Inflammatory macrophage treated with lipopolysaccharide for 1 hour (primary cell): ENCODE data around the gene LHX4.
A peak's percentile ranks its signal among the peaks of the same experiment; 100 is the strongest.

ENCODE experiments used
- DNase-seq, 2 donors: peaks; one replicate each; pipeline ENCODE4 v3.0.0-alpha.2; 2020 to 2022

The LHX4 gene

DNA sequence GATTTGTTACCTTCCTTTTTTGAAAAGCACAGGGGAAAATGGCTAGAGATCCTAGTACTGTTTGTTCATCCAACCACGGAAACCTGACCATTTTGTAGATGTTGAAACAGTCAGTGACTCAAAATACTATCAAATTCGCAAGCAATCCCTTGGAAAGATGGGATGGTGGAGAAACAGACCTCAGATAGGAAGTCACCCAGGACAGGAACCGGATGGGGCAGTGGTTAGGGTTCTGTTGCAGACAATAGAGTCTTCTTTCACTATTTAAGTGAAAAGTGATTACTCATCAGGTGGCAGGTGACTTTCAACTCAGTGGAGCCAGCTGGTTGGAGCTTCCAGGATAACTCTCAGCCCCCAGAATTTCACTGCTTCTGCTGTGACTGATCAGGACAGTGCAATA, 17.0 kb downstream of the LHX4 start:
- no peak for DNase-seq

DNA sequence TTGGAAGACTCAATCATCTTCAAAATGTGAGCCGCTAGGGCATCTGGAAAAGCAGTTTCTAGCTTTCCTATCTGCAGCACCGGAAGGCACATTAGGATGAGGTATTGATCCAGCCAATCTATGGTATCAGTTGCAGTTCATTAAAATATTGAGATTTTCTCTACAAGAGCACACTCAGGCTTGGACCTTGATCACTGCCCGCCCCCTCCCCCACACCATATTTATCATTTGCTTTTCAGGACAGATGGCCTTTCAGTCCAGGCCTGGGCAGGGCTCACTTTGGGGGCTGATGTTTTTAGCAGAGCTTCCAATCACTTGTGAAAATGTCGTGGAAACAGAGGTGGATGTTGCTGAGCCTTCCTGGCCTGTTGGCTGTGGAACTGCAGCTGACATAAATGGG, 17.5 kb downstream of the LHX4 start:
- DNase-seq, result no peak

DNA sequence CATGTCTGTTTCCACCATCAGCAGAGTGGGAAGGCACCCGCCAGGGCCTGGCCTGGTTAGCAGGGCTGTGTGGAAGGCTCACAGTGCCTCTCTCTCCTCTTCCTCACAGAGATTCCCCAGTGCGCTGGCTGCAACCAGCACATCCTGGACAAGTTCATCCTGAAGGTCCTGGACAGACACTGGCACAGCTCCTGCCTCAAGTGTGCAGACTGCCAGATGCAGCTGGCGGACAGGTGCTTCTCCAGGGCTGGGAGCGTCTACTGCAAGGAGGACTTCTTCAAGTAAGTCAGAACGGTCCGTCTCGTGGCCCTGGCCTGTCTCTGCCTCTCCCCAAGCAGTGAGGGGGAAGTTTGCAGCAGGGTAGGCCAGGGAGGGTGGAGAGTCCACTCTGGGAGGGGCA, 18.1 kb downstream of the LHX4 start:
- DNase-seq, result no peak

DNA sequence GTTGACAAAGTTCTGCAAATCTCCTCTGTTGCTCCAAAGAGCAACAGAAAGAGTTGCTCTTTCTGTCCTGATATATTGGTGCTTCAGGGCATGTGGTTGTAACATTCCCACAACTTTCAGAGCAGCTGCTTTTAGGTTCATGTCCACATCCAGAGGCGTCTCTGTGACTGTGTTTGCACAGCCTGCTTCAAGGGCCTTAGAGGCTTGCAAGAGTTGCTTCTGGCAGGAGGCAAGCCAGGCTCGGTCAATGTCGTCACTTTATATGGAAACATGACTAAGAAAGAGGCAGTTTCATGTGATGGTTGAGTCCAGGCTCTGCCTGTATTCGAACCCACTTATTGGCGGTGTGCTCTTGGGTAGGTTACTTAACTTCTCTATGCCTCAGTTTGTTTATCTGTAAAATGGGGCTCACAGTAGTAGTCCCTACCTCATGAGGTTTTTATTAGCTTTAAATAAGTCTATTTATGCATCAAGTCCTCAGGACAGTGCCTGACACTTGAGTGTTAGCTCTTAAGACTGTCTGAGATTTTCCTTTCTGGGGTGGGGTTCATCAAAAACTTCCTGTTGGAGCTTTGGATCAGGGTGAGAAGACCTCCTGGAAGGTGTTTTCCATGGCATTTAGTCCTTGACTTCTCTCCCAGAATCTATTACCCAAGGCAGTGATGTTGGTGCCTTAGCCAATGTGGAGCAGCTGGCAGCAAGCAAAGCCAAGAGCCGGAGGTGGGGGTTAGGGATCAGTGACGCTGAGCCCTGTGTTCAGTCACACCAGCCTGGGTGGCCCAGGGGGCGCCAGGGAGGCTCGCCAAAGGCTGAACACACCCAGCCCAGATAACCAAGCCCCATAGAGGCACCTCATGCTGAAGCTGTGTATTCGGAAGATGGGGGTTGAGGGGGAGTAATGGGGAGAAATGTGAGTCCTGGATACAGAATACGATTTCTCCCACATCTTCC, 18.9 kb downstream of the LHX4 start:
- no peak for DNase-seq

DNA sequence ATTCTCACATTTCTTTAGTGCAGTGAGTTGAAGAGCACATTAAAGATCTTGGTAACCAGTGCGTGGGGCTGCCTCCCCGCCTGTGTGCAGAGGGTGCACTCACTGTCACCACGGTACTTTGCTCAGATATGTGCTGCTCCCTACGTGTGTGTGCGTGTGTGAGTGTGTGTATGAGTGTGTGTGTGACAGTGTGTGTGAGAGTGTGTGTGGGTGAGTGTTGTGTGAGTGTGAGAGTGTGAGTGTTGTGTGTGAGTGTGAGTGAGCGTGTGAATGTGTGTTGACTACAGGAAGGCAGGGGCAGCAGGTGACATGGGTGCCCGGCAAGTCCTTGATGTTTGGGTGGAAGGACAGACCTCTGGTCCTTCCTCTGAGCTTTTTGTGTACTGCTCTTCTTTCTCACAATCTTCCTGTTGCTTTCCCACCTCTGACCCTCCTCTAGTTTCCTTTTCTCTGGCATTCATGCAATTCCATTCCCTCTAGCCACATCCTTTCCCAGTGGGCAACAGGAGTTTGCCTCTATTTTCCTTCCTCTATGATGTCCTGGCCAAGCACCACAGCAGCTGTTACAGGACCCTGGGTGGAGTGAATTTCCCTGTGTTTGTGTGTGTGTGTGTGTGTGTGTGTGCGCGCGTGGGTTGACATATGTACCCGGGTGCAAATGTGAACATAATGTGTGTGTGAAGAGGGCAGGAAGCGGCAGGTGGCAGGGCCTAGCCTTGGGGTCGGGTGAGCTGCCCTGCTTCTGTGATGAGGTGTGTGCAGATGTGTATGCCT, 19.8 kb downstream of the LHX4 start:
- DNase-seq, result no peak

DNA sequence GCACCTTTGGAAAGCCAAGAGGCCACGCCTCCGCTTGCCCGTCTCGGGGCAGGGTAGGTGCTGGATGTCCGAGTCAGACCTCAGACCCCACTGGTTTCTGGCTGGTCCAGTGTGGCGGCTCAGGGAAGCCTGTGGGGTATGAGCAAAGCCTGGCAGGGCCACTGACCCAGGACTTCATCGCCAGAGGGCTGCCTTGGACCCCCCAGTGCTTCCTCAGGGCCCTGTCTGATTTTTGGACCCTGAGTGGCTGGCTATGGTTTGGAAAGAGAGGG, 20.4 kb downstream of the LHX4 start:
- DNase-seq, result no peak

DNA sequence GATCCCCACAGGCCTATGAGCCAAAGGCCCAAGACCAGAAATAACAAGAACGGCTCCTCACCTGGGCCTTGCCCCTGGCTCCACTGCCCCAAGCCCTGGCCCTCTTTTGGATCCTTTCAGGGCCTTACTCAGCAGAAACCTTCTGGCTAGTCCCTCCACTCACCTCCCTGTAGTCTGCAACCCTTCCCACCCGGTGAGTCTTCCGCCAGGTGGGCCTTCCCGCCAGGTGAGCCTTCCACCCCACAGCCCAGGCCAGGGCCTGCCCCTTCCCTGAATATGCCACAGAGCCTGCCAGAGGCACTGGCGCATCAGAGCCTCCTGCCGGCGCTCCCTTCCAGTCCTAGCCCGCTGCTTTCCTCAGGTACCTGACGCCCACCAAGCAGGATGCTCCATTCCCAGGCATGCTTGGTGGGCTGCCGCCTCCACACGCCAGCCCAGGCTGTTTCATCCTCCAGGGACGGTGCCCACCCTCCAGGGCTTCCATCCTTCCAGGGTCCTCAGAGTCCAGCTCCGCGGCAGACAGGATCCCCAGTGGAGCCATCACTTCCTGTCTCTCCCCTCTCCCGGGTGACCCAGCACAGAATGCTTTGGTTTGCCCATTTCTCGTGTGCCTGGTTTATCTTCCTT, 20.9 kb downstream of the LHX4 start:
- DNase-seq, result no peak

DNA sequence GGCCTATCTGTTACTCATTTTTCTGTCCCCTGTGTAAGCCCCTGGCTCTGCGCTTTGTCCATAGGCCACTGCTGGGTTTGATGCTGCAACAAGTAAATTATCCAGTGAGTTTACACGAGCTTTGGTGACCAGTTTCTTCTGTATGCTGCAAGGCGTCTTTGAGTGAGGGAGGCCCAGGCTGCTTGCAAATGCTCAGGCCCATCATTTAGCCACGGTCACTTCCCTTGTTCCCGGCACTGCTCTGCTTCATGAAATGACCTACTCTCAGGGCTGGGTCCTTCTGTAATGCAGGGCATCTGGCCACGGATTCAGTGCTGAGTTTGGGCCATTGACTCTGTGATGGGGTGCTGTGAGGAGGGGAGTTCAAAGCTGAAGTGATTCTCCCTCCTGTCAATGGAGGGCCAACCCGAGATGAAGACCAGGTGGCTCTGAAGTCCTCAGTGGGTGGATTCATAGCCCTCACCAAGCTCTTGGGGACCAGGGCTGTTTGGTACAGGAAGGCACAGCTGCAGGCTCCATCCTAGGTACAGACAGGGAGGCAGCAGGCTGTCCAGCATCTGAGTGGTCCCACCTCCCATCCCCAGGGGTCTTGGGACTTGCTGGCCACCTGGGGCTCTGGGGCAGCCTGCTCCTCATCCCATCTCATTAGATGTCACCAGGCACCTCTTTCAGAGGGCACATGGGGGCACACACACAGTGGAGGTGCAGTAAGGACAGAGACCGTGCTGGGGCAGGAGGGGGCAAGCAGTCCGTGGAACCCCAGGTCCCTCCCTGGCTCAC, 21.7 kb downstream of the LHX4 start:
- DNase-seq, result no peak

DNA sequence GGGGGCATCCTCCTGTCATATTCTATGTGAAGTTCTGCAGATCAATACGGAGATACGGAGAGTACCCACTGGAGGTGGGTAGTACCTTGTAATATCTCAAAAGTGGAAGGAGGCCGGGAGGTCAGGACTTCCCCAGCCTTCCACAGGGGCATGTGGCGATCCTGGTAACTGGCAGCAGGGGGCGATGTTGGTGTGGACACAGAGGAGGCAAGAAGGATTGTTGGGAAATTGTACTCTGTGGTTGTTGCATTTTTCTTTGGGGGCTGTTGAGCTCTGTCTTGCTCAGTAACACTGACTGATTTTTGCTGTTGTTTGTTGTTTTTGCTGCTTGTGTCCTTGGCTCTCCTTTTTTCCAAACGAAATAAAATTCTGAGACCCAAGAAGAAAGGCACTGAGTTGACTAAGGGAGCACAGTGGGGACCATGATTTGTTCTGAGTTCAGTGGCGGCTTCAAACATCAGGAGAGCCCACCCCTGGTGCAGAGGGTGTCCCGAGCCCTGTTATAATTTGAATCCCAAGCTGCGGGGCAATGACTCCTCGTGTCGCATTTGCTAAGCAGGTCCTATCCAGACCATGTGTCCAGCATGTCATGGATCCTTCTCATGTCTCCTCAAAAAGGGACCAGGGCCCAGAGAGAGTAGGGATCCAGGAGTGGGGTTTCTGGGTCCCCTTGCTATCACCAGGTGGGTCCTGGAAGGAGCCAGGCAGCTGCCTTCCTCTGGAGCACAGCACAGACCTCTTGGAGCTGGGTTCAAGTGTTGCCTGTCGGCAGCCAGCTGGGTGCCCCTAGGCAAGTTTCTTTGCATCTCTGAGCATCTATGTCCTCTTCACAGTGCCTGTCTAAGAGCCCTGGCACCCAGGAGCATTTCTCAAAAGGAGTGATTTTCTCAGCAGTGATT, 22.8 kb downstream of the LHX4 start:
- peak; percentile 67 to 98 for DNase-seq

DNA sequence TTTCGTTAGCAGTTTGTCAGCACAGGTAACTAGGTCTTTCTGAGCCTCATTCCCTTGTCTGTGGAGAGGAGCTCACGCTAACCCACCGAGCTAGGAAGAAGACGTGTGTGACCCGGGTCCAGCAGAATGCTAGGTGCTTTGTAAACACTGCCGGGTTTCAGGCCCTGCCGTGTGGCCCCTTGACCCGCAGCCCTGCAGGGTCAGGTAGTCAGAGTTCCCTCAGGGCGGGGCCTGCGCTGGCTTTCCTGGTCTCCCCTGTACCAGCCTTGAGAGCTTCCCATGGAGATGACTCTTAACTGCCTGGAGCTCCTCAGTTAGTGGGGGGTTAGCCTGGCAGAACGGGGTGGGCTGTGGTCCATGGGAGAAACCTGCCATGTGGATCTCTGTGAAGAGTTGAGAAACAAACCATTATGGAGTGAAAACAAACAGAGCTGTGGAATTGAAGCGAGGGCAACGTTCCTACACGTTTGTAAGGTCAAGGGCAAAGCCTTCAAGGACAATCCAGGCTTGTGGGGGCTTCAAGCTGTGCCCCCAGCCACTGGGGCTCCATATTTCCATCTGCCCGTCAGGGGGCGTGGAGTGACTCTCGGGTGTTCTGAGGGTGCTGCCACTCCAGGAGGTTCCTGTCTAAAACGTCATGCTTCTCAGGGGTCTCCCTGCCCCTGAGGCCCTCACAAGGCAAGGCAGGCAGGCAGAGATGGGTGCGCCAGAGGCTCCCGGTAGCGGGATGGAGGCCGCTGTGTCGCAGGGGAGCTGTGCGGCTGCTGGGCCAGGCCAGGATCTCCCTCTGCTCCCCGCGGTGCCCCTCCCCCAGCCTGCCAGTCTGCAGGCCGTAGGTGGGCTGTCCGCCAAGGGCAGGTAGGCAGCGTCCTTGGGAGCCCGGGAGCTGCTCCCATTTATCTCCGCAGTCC, 23.8 kb downstream of the LHX4 start:
- no peak for DNase-seq

DNA sequence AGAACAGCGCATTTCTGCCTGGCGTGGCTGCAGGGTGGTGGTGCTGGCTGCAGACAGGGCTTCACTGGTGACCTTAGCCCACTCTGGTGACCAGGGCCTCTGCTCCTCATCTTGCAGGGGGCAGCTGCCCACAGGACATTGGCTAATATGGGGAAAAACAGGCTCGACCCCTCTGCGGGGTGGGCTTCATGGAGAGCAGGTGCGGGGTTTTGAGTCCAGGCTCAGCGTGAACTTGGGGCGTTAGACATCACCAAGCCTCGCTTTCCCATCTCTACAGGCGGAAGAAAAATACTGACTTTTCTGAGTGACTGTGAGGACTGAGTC, 24.4 kb downstream of the LHX4 start:
- no peak for DNase-seq

DNA sequence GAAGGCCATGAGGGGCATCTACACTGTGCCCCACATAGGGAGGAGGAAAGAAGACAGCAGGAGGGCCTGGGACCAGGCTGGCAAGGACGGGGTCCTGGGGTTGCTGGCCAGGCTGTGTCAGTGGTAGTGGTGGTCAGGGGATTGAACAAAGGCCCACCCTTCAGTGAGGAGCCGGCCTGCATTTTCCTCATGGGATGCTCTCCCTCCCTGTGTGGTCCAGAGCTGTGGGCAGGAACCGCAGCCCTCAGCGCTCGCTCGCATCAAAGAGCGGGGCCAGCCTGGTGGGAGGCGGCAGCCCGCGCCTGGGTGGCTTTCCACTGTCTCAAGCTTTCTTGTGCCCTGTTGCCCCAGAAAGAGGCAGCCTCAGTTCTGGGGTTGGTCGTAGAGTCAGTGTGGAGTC, 24.8 kb downstream of the LHX4 start:
- DNase-seq, result no peak

DNA sequence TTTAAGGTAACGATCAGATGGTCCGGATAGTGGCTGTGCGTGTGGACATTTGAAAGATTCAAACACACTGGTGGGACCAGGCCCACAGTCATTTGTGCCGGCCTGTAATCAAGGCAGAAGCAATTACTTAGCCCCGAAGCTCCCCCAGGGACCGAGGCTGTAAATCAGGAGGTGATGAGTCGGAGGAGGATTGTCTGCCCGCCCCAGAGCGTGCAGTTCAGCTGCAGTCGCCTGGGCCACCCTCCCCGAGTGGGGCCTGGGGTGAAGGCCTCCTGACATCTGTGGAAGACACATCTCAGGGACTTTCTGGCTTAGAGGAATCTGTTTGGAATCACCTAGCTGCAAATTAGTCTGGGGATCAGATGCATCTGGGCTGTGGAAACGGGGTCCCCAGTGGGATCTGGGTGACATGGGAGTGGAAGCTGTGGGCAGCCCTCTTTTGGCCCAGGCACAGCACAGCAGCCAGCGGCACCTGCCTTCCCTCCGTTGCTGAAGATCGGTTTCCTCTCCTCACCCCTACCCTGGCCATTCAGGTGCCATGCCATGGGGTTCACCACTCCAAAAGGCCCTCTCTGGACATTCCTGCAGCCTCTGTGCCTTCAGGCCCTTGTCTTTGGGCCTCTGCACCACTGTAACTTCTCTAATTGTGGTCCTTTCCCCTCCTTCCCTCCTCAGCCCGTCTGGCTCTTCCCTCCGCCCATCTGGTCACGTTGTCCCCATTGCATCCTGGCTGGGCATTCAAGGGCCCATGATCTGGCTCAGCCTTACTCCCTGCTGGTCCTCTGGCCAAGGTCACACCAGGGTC, 25.7 kb downstream of the LHX4 start:
- peak in 1 of 2 donors; percentile 10 for DNase-seq

DNA sequence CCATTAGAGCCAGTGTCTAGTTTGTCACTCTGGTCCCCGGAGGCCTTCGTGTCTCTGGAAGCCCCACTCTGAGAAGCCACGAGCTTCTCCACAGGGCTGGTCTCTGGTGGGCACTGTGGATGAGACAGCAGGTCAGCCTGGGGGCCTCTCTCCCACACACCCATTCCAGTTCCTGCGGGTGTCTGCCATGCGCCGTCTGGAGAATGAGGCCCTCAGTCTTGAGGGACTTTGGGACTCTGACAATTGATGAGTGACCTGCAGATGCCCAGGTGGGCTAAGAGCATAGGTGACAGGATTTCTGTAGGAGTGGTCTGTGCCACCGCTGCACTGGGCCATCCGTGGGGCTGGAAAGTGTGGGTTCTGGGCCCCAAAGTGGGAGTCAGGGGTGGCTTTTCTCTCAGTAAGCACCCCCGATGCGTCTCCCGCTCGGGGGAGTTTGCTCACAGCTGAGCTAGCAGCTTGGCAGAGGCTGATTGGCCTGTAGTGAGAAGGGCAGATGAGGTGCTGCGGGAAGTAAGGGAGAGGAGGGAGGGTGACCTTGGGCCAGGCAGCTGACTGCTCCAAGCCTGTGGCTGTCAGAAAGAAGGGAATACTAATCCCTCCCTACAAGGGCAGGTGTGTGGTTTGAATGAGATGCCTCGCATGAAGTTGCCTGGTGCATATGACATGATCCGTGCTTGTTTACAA, 26.4 kb downstream of the LHX4 start:
- DNase-seq, result no peak

DNA sequence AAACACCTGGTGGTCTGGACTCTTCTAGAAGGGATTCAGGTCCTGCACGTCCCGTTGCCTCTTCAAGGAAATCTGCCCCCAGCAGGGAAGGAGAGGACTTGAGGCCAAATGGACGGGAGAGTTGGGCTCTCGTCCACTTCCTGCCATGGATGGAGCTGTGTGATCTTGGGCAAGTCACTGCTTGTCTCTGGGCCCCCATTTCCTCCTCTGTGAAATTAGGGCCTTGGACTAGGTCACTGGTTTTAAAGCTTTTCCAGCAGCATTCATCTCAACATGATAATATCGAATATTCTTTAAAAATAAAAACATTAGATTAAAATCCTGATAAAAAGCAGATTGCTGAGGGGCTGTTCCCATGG, 26.9 kb downstream of the LHX4 start:
- DNase-seq, result no peak

DNA sequence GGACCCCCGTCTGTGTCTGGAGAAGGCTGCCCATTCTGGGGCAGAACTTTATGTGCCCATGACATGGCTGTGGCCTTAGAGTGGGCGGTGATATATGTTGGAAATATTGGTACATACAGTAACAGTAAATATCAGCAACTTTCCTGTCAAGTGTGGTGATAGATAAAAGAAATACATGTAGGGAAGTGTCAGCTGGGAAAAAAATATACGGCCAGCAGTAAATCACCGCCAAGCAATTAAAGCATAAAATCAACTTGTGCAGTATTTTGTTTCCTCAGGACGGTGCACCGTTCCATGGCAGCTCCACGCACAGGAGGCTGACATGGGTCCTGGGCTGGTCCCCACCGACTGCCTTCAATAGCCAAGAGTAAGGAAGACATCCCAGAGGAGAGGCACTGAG, 27.4 kb downstream of the LHX4 start:
- DNase-seq, result no peak

DNA sequence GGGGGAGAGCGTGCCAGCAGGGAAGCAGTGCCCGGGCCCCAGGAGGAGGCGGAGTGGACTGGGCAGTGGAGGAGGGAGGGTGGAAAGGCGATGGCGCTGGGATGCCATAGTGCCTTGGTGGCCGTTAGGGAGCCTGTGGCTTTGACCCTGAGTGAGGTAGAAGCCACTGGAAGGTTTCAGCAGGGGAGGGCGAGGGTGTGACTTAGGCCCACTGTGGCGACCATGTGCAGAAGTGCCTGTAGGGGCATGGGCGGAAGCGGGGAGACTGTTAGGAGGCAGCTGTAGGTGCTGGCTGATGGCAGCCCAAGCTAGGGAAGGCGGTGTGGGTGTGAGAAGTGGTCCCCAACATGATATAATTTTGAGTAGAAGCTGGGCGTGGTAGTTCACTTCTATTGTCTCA, 28.2 kb downstream of the LHX4 start:
- no peak for DNase-seq

DNA sequence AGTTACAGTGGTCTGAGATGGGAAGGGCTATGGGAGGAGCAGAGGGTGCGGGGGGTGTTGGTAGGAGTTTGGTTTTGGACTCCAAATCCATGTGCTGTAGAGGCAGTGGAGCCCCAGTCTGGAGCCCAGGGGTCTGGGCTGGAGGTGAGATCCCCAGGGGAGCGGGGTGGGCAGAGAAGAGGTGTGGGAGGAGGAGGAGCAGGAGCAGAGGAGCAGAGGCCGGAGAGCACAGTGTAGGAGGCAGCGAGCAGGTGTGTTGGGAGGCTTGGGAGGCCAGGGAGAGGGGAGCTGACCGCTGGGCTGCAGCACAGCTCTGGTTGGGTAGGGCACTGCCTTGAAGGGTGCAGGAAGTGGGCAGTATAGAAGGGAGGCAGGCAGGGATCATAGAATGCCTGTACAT, 28.9 kb downstream of the LHX4 start:
- DNase-seq, result no peak

DNA sequence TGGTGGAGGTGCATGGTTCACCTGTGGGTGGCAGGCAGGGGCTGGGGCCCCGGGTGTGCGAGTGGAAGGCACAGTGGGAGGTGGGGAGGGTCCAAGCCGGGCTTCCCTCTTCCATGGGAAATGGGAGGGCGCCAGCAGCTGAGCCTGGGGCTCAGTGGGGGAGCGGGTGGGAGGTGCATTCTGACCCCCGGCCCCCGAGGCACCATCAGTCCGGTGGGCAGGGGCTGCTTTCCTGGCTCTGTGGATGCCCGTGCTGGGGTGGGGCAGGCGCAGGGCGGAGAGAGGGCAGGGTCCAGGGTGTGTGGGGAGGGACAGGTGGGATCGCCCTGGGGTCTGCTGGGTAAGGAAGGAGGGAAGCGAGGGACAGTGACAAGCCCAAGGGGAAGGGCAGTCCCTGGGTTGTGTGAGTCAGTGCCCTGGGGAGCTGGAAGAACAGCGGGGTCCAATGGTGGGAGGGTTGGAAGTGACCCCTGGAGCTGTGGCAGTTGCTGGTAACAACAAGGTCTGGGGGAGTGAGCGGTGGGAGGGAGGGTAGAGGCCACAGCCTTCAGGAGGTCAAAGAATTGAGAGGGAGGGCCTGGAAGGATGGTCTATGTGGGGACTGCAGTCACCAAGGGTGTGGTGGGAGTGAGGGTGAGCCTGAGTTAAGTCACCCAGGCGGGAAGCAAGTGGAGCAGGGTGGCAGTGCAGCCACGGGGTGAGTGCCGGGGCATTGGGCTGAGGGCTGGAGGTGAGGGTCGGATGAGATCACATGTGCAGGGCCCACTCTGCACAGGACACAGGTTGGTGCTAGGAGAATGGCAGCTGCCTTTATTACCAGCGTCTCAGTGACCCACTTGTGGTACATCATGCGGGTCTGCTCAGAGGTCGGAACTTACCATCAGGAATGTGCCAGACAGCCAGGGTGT, 29.6 kb downstream of the LHX4 start:
- no peak for DNase-seq
